HG02870 (cell line): Measurements from ENCODE around the gene PLK1.
"Not testable (repeated sequence)": the region's sequence is repeated elsewhere in the genome, so short reads cannot be mapped to it uniquely, and the experiment has no call there.

ENCODE experiments used
- ATAC-seq: cut with Tn5 transposase; IDR thresholded peaks from one replicate; pipeline ENCODE4 v1.9.1; 2021; ENCODE audit warnings: mild to moderate bottlenecking, moderate library complexity; ENCODE audit not compliant: unreplicated experiment

PLK1 gene

DNA sequence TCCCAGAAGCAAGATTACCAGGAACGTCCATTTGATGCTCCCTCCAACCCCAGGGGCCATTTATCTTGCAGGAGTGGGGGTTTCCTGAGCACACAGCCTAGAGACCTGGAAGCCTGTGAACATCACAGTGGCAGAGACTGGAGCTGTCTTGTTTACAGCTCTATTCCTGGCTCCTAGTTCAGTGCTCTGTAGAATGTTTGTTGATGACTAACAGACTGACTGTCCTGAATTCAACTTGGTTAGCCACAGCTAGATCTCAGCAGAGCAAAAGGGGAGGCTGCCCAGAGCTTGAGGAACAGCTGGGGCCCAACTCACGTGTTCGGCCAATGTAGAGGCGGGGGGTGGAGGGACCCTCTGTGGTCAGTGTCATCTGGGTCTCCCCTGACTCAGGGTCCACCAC, 27.8 kb downstream of the PLK1 start:
- no peak for ATAC-seq

GRCh38 chr16:23709536-23709935, 30.8 kb downstream of the PLK1 start:
- ATAC-seq, result no peak

DNA sequence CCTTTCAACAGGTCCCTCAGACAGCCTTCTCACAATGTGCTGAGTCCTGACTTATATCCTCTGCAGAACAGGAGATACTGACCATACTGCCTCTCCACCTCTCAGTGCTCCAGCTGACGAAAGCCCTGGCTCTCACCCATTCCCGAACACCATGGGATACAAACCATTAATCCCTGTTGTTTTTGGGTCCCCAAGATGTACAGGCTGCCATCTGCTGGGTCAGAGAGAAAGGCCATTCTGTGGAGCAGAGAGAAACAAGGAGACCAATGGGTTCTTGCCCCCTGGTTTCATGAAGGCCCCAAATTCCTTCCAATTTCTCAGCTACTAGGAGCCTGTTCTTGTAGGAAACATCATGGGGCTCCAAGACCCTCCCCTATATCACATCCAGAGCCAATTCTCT, 31.3 kb downstream of the PLK1 start:
- ATAC-seq, result no peak

DNA sequence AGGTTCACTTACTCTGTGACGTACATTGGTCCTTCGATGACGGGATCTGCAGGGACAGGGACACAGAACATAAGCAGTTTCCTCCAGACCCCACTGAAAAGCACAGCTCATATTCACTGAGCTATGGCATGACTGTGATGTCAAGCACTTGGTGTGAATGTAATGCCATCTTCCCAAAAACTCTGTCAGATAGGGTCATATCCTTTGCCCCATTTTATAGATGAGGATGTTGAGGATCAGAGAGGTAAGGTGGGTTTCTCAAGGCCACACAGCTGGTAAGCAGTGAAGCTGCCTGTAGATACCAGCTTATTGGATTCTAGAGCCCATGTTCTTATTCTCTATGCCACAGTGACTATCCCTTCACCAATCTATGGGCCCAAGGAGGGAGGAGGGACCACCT, 31.8 kb downstream of the PLK1 start:
- ATAC-seq, result no peak

- no peak for ATAC-seq
Measured at GRCh38 chr16:23711785-23712184, 33.1 kb downstream of the PLK1 start.

DNA sequence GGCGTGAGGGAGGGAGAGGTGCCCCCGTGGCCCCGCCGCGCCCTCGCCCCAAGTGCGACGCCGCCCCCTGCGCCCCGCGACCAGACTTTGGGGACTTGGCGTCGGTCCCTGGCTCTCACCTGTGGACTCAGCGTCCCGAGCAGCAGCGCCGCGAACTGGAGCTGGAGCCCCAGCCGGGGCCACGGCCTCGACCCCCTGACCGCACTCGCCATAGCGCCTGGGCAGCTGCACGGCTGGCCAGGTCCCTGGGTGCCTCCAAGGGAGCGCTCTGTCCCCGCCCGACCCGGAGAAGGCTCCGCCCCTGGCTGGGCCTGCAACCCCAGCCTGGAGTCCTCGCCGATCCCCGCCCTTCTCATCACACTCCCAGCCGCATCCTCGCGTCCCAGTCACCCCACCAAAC, 34.3 kb downstream of the PLK1 start, which contains the start of gene ERN2:
ERN2 (minus strand) TSS at position 247 of the 400 bp plus-strand sequence; CDS start at position 212, 35 bp downstream.
- no peak for ATAC-seq

DNA sequence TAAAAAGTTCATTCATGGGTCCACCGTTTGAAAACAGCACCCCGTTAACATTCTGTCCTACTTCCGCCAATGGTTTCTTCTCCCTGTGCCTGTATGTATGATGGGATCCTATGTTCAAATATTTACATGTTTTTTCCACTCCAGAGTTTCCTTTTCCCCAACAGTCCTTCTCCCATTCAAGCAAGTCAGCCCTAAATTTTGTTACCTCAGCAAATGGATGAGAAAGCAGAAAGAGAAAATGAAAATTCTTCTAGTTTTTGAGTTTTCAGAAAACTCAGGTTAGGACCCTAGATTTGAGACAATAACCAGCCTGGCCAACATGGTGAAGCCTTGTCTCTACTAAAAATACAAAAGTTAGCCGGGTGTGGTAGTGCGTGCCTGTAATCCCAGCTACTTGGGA, 37.8 kb downstream of the PLK1 start:
- ATAC-seq, result no peak

- not testable (repeated sequence) for ATAC-seq
Measured at GRCh38 chr16:23722613-23723240, 44.0 kb downstream of the PLK1 start.

- no peak for ATAC-seq
Measured at GRCh38 chr16:23724096-23724784, 45.6 kb downstream of the PLK1 start.

GRCh38 chr16:23724785-23725131, 46.1 kb downstream of the PLK1 start:
- no peak for ATAC-seq

- no peak for ATAC-seq
Measured at GRCh38 chr16:23726710-23727109, 48.0 kb downstream of the PLK1 start.

- ATAC-seq, result no peak
Measured at GRCh38 chr16:23728112-23728477, 49.4 kb downstream of the PLK1 start.

DNA sequence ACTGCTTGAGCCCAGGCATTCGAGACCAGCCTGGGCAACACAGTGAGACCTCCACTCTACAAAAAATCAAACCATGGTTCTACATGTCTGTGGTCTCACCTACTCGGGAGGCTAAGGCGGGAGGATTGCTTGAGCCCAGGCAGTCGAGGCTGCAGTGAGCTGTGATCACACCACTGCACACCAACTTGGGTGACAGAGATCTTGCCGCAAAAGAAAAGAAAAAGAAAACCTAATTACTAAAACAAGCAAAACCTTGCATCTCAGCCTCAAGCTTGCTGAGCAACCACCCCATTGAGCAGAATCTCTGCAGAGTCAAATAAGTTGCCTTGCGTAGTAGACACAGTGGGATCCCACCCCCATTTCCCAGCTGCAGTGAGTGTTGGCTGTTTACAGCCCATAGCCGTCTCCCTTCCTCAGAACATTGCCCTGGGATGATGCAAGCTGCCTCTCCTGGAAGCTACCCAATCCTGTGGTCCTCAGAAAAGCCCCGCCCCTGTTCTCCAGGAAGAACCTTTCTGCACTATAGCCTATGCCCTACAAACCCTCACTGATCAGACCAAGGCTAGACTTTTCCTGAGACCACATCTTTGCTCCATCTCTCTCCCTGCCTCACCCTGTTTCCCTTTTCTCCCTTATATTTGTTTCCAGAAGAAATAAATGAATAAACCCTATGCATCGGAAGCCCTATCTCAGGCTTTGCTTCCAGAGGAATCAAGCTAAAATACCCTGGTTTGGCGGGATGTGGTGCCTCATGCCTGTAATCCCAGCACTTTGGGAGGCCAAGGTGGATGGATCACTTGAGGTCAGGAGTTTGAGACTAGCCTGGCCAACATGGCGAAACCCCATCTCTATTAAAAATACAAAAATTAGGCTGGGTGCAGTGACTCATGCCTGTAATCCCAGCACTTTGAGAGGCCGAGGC, 51.1 kb downstream of the PLK1 start:
- ATAC-seq, result no peak

DNA sequence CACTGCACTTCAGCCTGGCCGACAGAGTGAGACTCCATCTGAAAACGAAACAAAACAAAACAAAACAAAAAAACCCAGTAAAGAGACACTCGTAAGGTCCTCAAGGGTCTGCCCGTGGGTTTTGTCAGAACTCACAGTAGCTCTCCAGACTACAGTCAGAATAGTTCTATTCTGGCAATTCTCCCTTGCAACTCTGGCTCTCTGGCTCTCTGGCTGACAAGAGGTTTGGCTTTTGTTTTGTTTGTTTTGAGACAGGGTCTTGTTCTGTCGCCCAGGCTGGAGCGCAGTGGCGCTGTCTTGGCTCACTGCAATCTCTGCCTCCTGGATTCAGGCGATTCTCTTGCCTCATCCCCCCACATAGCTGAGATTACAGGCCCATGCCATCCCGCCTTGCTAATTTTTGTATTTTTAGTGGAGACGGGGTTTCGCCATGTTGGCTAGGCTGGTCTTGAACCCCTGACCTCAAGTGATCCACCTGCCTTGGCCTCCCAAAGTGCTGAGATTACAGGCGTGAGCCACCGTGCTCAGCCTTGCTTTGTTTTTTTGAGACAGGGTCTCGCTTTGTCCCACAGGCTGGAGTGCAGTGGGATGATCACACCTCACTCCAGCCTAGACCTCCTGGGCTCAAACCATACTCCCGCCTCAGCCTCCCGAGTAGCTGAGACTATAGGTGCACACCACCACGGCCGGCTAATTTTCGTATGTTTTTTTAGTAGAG, 55.6 kb downstream of the PLK1 start:
- no peak for ATAC-seq

DNA sequence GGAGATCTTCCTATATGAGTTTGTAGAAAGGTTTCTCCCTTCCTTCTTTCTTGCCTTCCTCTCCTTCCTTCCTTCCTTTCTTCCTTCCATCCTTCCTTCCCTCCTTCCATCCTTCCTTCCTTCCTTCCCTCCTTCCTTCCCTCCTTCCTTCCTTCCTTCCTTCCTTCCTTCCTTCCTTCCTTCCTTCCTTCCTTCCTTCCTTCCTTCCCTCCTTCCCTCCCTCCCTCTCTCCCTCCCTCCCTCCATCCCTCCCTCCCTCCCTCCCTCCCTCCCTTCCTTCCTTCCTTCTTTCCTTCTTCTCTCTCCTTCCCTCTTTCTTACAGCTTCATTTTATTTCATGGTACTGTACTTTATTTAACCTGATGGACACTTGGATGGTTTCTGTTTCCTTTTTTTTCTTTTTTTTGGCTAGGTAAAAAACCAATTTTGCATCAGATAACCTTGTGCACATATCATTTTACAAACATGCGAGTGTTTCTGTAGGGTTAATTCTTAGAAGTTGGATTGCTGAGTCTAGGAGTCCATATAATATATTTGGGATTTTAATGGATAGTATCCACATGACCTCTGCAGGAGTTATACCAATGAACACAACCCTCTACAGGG, 58.8 kb downstream of the PLK1 start:
- ATAC-seq, result not testable (repeated sequence)

GRCh38 chr16:23739516-23739915, 60.8 kb downstream of the PLK1 start:
- ATAC-seq, result no peak
